PC-3 (cell line): ENCODE measurements around the gene CDC45. TPM values are rescaled to one million over a fixed set of nuclear protein-coding genes. Genes with fewer than 3 reads are reported as not detected.

Source experiments
- ATAC-seq: fragments of 200-7000 bp; cut with Tn5 transposase; 2 replicates; pipeline ENCODE4 v1.9.1; 2020; ENCODE audit warnings: mild to moderate bottlenecking, moderate library complexity
- BruUV-seq: library from RNA; stranded (reverse); fragments of 400-500 nt; replicated peaks from 2 replicates; lab custom pipeline; 2021; lab: Mats Ljungman, UMichigan
- CTCF ChIA-PET: fragments of 300-600 bp; sonication (Branson Sonifier 250); formaldehyde crosslinking; loops from one replicate; lab custom pipeline; 2022; ENCODE audit warnings: antibody characterized with exemption; lab: Charles Lee
- POLR2A ChIA-PET: fragments of 300-600 bp; sonication (Branson Sonifier 250); formaldehyde crosslinking; loops from one replicate; lab custom pipeline; 2022; ENCODE audit warnings: antibody characterized with exemption; ENCODE audit not compliant: unreplicated experiment; lab: Charles Lee
- DNase-seq: peaks from one replicate; pipeline ENCODE4 v3.0.0-alpha.2; 2015
- H2AFZ ChIP-seq: fragments of 300-600 bp; sonication (generic); 2 replicates; pipeline ENCODE4 v1.6.0; 2016; ENCODE audit warnings: antibody characterized with exemption, low read length
- H3F3A ChIP-seq: fragments of 300-600 bp; sonication (generic); one replicate; pipeline ENCODE4 v1.6.0; 2017; ENCODE audit warnings: antibody characterized with exemption, low read length, control low read depth, mild to moderate bottlenecking; ENCODE audit not compliant: unreplicated experiment
- H3K27ac ChIP-seq: fragments of 300-600 bp; sonication (generic); 2 replicates; pipeline ENCODE4 v1.5.1; 2016; ENCODE audit warnings: mild to moderate bottlenecking, low read length
- H3K27me3 ChIP-seq: fragments of 300-600 bp; sonication (generic); 2 replicates; pipeline ENCODE4 v1.6.1; 2016; ENCODE audit warnings: low read length, mixed read lengths
- H3K36me3 ChIP-seq: fragments of 300-600 bp; sonication (generic); 2 replicates; pipeline ENCODE4 v1.6.1; 2016; ENCODE audit warnings: low read depth, mixed run types, low read length, mixed read lengths
- H3K4me1 ChIP-seq: fragments of 300-600 bp; sonication (generic); 2 replicates; pipeline ENCODE4 v1.5.1; 2016; ENCODE audit warnings: low read length; ENCODE audit not compliant: insufficient read depth
- H3K4me2 ChIP-seq: fragments of 300-600 bp; sonication (generic); 2 replicates; pipeline ENCODE4 v1.6.0; 2016; ENCODE audit warnings: low read length
- H3K4me3 ChIP-seq: fragments of 300-600 bp; sonication (generic); 2 replicates; pipeline ENCODE4 v1.5.1; 2016; ENCODE audit warnings: mild to moderate bottlenecking, low read length, mixed read lengths
- H3K79me2 ChIP-seq: fragments of 300-600 bp; sonication (generic); 2 replicates; pipeline ENCODE4 v1.6.1; 2017; ENCODE audit warnings: low read length, mixed read lengths
- H3K9ac ChIP-seq: fragments of 300-600 bp; sonication (generic); 2 replicates; pipeline ENCODE4 v1.6.0; 2016; ENCODE audit warnings: mild to moderate bottlenecking, low read length
- H3K9me2 ChIP-seq: fragments of 300-600 bp; sonication (generic); replicated peaks from 2 replicates; pipeline ENCODE4 v1.6.1; 2016; ENCODE audit warnings: mixed run types, low read length, mixed read lengths
- H3K9me3 ChIP-seq: fragments of 300-600 bp; sonication (generic); 2 replicates; pipeline ENCODE4 v1.6.1; 2016; ENCODE audit warnings: low read length, mixed read lengths
- H4K20me1 ChIP-seq: fragments of 300-600 bp; sonication (generic); 2 replicates; pipeline ENCODE4 v1.6.1; 2016; ENCODE audit warnings: low read length, mixed read lengths
- EZH2 ChIP-seq: fragments of 300-600 bp; sonication (generic); IDR thresholded peaks from one replicate; pipeline ENCODE4 v1.6.1; 2017; ENCODE audit warnings: antibody characterized with exemption, mild to moderate bottlenecking, low read length; ENCODE audit not compliant: unreplicated experiment
- EZH2phosphoT487 ChIP-seq: fragments of 300-600 bp; sonication (generic); IDR thresholded peaks from 2 replicates; pipeline ENCODE4 v1.6.1; 2018; ENCODE audit warnings: mild to moderate bottlenecking, antibody characterized with exemption, low read length, borderline replicate concordance
- intact Hi-C: fragments of 100-400 bp; cut with micrococcal nuclease; formaldehyde crosslinking; loops from 2 replicates; pipeline ENCODE4 v1.9.0; 2023
- total RNA-seq: library from RNA; depleted of rRNA; stranded (reverse); fragments of >200 nt; gene quantifications from 2 replicates; pipeline ENCODE4 v1.2.3, GENCODE V29; 2014
- TF ChIP-seq, protein P1 (sequence below): fragments of 300-600 bp; sonication (generic); conservative IDR thresholded peaks from 2 replicates; pipeline ENCODE4 v1.5.1; 2017; ENCODE audit warnings: antibody characterized with exemption, low read depth, mild to moderate bottlenecking, low read length

Gene CDC45
- total RNA-seq, 1 experiment from 2014 or later, result 70.9 TPM

GRCh38 chr22:19464546-19464945 lies 15.2 kb upstream of the CDC45 start:
- TF ChIP-seq EZH2 (no peak), EZH2phosphoT487 (no peak)
- TF ChIP-seq, protein P1, sequence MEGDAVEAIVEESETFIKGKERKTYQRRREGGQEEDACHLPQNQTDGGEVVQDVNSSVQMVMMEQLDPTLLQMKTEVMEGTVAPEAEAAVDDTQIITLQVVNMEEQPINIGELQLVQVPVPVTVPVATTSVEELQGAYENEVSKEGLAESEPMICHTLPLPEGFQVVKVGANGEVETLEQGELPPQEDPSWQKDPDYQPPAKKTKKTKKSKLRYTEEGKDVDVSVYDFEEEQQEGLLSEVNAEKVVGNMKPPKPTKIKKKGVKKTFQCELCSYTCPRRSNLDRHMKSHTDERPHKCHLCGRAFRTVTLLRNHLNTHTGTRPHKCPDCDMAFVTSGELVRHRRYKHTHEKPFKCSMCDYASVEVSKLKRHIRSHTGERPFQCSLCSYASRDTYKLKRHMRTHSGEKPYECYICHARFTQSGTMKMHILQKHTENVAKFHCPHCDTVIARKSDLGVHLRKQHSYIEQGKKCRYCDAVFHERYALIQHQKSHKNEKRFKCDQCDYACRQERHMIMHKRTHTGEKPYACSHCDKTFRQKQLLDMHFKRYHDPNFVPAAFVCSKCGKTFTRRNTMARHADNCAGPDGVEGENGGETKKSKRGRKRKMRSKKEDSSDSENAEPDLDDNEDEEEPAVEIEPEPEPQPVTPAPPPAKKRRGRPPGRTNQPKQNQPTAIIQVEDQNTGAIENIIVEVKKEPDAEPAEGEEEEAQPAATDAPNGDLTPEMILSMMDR, result no peak
- H3K79me2 ChIP-seq, result no peaks in the 10 kb centered on the region
- intact Hi-C loops, result no loop called here
- ChIA-PET POLR2A (no interaction called here), CTCF (no interaction called here)
- H3K9me2 ChIP-seq, result no peaks in the 10 kb centered on the region
- DNase-seq (no peak), ATAC-seq (no peak)
- no peak overlapping the region for H3K9ac ChIP-seq
- H4K20me1 ChIP-seq, result no peaks in the 10 kb centered on the region
- H3K4me2 ChIP-seq, result no peak overlapping the region
- H3K27ac ChIP-seq, result no peak overlapping the region
- no TSS peak for BruUV-seq
- H2AFZ ChIP-seq, result no peak overlapping the region
- H3K4me3 ChIP-seq, result no peak overlapping the region
- peaks cover 40% of the 10 kb centered on the region for H3K36me3 ChIP-seq
- H3K9me3 ChIP-seq, result no peaks in the 10 kb centered on the region
- no peaks in the 10 kb centered on the region for H3K4me1 ChIP-seq
- no peaks in the 10 kb centered on the region for H3K27me3 ChIP-seq
- no peaks in the 10 kb centered on the region for H3F3A ChIP-seq

GRCh38 chr22:19464975-19465374 lies 14.7 kb upstream of the CDC45 start:
- TF ChIP-seq EZH2, result no peak
- TF ChIP-seq, protein P1, result no peak
- TF ChIP-seq EZH2phosphoT487, result no peak
- intact Hi-C loops, result no loop called here
- POLR2A ChIA-PET, result no interaction called here
- Histone ChIP-seq H3K4me2 (no peak overlapping the region), H2AFZ (no peak overlapping the region), H3K9me3 (no peaks in the 10 kb centered on the region), H3K4me3 (no peak overlapping the region), H3K9me2 (no peaks in the 10 kb centered on the region), H3K4me1 (no peaks in the 10 kb centered on the region), H3F3A (no peaks in the 10 kb centered on the region), H4K20me1 (no peaks in the 10 kb centered on the region), H3K27me3 (no peaks in the 10 kb centered on the region), H3K36me3 (peaks cover 44% of the 10 kb centered on the region), H3K27ac (no peak overlapping the region), H3K79me2 (no peaks in the 10 kb centered on the region), H3K9ac (no peak overlapping the region)
- ATAC-seq (no peak), DNase-seq (no peak)
- CTCF ChIA-PET, result no interaction called here
- BruUV-seq, result no TSS peak

GRCh38 chr22:19466126-19466716 lies 13.5 kb upstream of the CDC45 start:
- H3F3A ChIP-seq, result no peaks in the 10 kb centered on the region
- intact Hi-C loops, result no loop called here
- DNase-seq, result no peak
- no peaks in the 10 kb centered on the region for H3K9me2 ChIP-seq
- no peak overlapping the region for H3K4me2 ChIP-seq
- ATAC-seq, result no peak
- BruUV-seq, result no TSS peak
- H3K36me3 ChIP-seq, result peaks cover 51% of the 10 kb centered on the region
- H3K4me1 ChIP-seq, result no peaks in the 10 kb centered on the region
- POLR2A ChIA-PET, result interaction anchor here (0.6 to 0.7 kb wide), 2 partner anchors 8 to 1083 kb away, joined by 6 to 10 read pairs; no protein-coding TSS in a partner anchor
- H3K4me3 ChIP-seq, result no peak overlapping the region
- TF ChIP-seq EZH2, result no peak
- no peak for TF ChIP-seq EZH2phosphoT487
- TF ChIP-seq, protein P1, result no peak
- no peaks in the 10 kb centered on the region for H4K20me1 ChIP-seq
- H3K9ac ChIP-seq, result no peak overlapping the region
- no peak overlapping the region for H2AFZ ChIP-seq
- CTCF ChIA-PET, result no interaction called here
- H3K79me2 ChIP-seq, result no peaks in the 10 kb centered on the region
- H3K9me3 ChIP-seq, result no peaks in the 10 kb centered on the region
- no peak overlapping the region for H3K27ac ChIP-seq
- H3K27me3 ChIP-seq, result no peaks in the 10 kb centered on the region
